HG03097 (cell line): ENCODE measurements around the gene ZFYVE21.
A peak's percentile ranks its signal among the peaks of the same experiment; 100 is the strongest.

ENCODE experiments used
- ATAC-seq: cut with Tn5 transposase; IDR thresholded peaks from one replicate; pipeline ENCODE4 v1.9.1; 2021; ENCODE audit not compliant: unreplicated experiment, low FRiP score

ZFYVE21 gene

DNA sequence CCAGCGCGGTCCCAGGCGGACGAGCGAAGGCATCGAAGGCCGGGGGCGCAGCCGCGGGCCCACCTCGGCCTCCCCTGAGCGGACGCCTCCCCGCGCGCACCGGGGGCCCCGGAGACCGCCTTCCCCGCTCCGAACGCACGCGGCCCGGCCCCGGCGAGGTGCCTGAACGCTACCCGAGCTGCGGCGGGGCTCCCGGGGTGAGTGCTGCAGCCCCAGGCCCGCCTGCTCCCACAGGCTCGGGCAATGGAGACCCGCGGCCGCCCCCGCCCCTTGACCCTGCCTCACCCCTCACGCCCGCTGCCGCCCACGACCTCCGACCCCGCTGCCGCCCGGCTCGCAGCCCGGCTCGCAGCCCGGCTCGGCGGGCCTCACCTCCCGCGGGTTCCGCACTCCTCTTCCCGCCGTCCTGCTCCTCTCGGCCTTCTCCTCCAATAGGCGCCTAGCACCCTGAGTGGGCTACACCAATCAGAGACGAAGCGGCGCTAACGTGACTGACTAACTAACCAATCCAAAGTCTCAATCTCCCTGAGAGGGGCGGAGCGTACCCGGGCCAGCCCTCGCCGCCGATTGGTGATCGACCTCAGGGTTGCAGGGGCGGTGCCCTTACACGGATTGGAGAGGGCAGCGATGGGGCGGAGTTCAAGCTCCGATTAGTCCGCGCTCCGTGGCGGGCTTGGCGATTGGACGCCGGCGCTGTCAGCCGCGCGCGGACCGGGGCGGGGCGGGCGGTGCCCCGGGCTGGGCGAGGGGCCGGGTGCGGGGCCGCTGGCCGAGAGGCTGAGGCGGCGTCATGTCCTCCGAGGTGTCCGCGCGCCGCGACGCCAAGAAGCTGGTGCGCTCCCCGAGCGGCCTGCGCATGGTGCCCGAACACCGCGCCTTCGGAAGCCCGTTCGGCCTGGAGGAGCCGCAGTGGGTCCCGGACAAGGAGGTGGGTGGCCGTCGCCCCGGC is at the start of gene ZFYVE21, which contains the start of gene XRCC3:
ZFYVE21 (plus strand) TSS at position 759 of the 949 bp plus-strand sequence; CDS start at position 791, 32 bp downstream.
XRCC3 (minus strand) TSS at position 400 of the 949 bp plus-strand sequence. CDS start 4,364 bp downstream, outside the sequence.
- ATAC-seq: peak; percentile 88

GRCh38 chr14:103667671-103668070 is 47.9 kb upstream of the ZFYVE21 start:
- no peak for ATAC-seq

GRCh38 chr14:103668117-103668516 is 47.5 kb upstream of the ZFYVE21 start:
- no peak for ATAC-seq

- no peak for ATAC-seq
These were observed 46.2 kb upstream of the ZFYVE21 start for GRCh38 chr14:103669370-103669769.

DNA sequence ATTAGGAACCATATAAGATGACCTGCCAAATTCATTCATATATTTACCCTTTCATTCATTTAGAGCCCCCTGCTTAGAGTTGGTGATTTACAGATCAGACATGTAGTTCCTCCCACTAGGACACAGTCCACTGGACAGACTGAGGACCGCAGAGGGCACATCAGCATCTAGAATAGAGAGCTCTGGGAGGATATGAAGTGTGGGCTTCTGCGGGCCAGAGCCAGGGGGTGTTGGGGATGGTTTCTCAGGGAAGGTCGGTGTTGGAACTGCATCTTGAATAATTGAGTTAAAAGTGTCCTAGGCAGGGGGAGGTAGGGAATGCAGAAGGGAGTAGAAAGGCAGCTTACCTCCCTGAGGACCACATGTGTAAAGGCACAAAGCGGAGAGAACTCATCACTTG is 43.7 kb upstream of the ZFYVE21 start:
- ATAC-seq: no peak

DNA sequence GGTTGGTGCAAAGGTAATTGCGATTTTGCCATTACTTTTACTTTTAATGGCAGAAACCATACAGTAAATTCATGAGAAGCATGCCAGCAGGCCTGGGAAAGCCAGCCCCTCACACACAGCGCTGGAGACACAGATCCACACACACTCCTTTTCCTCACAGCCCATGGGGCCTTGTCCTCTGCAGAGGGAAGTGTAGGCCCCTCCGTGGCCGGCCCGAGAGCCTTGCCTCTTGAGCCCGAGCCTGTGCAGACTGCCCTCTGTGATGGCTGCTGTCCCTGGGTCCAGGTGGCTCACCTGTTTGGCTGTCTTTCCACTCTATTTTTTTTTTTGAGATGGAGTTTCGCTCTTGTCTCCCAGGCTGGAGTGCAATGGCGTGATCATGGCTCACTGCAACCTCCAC is 39.7 kb upstream of the ZFYVE21 start:
- ATAC-seq: no peak

DNA sequence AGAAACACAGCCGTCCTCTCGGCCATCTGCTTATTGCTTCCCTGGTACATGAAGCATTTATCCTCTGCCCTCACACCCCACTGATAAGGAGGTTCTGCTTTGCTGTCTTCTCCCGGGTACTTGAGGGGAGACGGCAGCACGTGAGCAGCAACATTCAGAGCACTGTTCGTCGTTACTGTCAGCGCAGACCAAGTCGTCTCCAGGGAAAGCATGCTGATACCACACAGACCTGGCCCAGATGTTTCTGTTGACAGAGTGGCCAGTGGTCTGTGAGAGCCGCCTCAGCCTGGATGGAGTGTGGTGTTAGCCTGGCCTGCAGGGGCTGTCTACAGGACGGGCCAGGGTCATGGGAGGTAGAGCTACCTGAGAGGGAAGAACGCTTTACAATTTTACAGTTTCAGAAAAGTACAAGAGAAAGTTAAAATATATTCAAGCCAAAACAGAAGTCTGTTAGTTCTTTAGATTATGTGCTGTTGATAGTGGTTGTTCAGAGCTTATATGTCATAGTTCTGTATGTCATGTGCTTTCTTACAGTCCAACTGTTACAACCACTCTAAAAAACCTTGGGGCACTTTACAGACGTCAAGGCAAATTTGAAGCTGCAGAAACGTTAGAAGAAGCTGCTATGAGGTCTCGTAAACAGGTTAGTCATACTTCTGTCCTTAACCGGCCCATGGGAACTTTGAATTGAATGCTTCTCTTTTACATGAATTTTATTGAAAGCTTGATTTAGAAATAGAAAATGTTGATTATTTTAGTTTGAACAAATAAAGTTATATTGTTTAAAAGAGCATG is 38.5 kb upstream of the ZFYVE21 start:
- ATAC-seq: no peak

GRCh38 chr14:103679351-103679750 is 36.3 kb upstream of the ZFYVE21 start:
- ATAC-seq: no peak

DNA sequence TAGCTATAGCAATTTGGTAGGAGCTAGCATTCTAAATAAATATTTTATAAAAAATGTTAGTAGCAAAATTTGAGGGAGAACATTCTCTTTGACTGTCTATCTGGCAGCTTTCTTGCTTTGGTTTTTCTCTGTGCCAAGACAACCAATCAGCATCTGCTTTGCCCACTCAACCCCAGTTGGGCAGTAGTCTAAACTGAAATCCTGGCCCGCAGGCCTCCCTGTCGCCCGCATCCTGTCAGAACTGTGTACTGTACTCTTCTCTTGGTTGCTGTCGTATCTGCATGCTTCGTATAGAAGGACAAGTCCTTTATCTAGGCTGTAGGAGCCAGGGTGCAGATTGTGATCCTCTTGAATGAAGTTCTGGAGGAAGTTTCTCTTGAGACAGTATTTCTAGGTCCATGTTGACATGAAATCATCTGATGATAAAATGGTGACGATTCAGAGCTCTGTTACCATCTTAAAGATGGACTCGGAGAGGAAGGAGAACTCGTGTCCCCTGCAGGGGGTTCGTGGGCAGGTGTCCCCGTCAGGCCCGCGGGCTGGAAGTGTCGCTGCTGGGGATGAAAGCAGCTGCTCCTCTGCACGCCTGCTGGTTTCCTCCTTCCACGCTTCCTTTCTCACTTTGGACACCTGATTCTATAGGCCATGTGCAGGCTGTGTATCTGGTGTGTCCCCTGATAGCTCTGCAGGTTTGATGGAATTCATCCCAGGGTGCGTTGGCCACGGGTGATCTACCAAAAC is 34.9 kb upstream of the ZFYVE21 start:
- ATAC-seq: no peak

DNA sequence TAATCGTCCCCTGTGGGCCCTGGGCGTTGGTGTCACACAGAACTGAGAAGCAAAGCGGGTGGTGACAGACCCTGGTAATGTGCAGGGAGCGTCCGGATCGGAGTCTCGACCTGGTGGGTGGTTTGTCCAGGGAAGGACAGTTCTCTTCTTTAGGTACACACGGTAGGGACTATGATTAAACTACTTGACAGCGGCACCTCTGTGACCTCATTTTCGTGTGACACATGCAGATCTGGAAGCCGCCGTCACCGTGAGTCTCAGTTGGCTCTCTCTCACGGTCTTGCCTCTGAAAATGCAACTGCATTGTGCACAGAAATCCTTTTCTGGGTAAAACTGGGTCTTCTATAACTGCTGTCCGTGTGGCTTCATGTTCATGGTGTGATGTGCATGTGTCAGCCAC is 32.5 kb upstream of the ZFYVE21 start:
- no peak for ATAC-seq

GRCh38 chr14:103684471-103684870 is 31.1 kb upstream of the ZFYVE21 start:
- ATAC-seq: no peak

- ATAC-seq: no peak
These were observed 30.7 kb upstream of the ZFYVE21 start for GRCh38 chr14:103684871-103685270.

DNA sequence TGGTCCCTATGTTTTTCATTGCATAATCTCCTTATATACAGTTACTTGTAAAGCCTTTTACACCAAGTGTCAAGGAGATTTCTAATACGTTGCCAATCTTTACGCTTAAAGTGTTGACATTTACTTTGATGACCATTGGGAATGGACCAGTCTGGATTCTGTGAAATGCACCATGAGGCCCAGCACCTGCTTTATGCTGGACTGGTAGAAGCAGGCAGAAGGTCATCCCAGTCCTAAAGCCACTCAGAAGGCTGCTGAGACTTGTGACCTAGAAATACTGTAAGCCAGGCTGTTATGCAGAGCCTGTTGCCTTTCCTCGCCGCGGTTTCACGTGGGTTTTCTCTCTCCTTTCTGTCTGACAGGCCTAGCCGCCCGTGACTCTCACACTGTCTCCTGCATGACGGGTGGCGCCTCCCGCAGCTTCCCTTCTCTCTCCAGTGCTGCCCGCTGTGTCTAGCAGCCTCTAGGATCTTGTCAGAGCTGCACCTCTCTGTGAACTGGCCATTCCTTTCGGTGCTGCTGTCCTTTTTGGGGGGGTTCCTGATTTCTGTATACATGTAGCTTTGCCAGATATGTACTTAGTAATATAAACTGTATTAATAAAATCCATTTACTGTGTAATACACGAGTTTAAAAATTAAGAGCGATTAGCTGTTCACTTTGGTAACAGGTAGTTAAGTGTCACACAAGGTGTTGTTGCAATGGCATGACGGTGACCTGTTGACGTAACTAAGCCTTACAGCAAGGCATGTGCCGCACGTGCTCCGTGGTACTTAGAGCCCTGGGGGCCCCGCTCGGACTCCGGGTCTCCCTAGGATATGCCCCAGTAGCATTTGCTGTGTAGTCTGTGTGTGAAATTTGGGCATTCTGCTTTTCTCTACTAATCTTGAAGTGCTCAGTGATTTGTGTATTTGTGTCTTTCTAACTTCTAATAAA is 30.1 kb upstream of the ZFYVE21 start:
- ATAC-seq: no peak

GRCh38 chr14:103686831-103687485 is 28.7 kb upstream of the ZFYVE21 start:
- no peak for ATAC-seq

DNA sequence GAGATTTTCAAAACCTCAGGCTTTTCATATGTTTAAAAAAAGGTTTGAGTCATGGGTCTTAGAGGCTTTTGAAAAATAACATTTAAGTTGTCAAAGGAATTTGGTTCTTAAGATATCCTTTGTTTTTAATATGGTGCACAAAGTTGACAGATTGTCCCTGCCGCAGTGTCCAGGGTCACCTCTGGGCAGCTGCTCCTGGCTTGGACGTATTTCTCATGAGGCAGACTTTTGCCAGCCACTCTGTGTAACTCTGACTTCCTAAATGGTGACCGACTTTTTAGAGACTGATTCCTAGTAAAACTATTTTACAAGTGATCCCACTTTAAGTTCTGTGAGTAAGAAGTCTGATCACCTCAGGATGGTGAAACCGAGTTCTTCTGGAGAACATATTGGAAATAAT is 27.9 kb upstream of the ZFYVE21 start:
- no peak for ATAC-seq

GRCh38 chr14:103688441-103688840 is 27.2 kb upstream of the ZFYVE21 start:
- ATAC-seq: no peak

GRCh38 chr14:103688906-103689902 is 26.4 kb upstream of the ZFYVE21 start:
- ATAC-seq: no peak

- ATAC-seq: no peak
These were observed 25.3 kb upstream of the ZFYVE21 start for GRCh38 chr14:103690332-103690731.
